Upper lobe of left lung (tissue), 6 donors: ENCODE data around the gene EXOC6B. TPM values are rescaled to one million over a fixed set of nuclear protein-coding genes. Genes with fewer than 3 reads are reported as not detected.
A peak's percentile ranks its signal among the peaks of the same experiment; 100 is the strongest.

Experiments
- ATAC-seq, 2 donors: fragments of 200-7000 bp; cut with Tn5 transposase; one replicate each; pipeline ENCODE4 v1.9.1; 2022; ENCODE audit warnings: mild to moderate bottlenecking in 2 of 2, moderate library complexity in 2 of 2; ENCODE audit not compliant: low FRiP score in 2 of 2
- DNase-seq, 2 donors: peaks; one replicate each; pipeline ENCODE4 v3.0.0-alpha.2; 2019 to 2020
- H3K27ac ChIP-seq, 4 donors: fragments of 200-600 bp; sonication (generic); one replicate each; pipeline ENCODE4 v1.5.1; 2016 to 2019
- H3K27me3 ChIP-seq, 4 donors: fragments of 200-600 bp; sonication (generic); one replicate each; pipeline ENCODE4 v1.5.1; 2017 to 2019
- H3K36me3 ChIP-seq, 4 donors: fragments of 200-600 bp; sonication (generic); one replicate each; pipeline ENCODE4 v1.5.1; 2016 to 2019
- H3K4me1 ChIP-seq, 4 donors: fragments of 200-600 bp; sonication (generic); one replicate each; pipeline ENCODE4 v1.5.1; 2018 to 2019
- H3K4me3 ChIP-seq, 4 donors: fragments of 200-600 bp; sonication (generic); one replicate each; pipeline ENCODE4 v1.5.1; 2017 to 2019; ENCODE audit warnings: mild to moderate bottlenecking in 2 of 4, moderate library complexity in 1 of 4
- H3K9me3 ChIP-seq, 4 donors: fragments of 200-600 bp; sonication (generic); one replicate each; pipeline ENCODE4 v1.5.1; 2018 to 2019
- CTCF ChIP-seq, 6 experiments: fragments of 450-650 bp in 4 of 6; fragments of 200-600 bp in 2 of 6; sonication (generic) in 2 of 6; IDR thresholded peaks; one replicate each; pipeline ENCODE4 v1.5.1; 2016 to 2019; ENCODE audit warnings: antibody characterized with exemption in 6 of 6
- EP300 ChIP-seq, 4 donors: sonication (generic); formaldehyde crosslinking; IDR thresholded peaks; one replicate each; pipeline ENCODE4 v1.5.1; 2017; ENCODE audit warnings: antibody characterized with exemption in 4 of 4, control low read depth in 2 of 4
- POLR2A ChIP-seq, 4 donors: fragments of 450-650 bp; IDR thresholded peaks; one replicate each; pipeline ENCODE4 v1.5.1; 2016 to 2017; ENCODE audit warnings: antibody characterized with exemption in 4 of 4, mild to moderate bottlenecking in 2 of 4
- POLR2AphosphoS5 ChIP-seq, 2 donors: sonication (generic); formaldehyde crosslinking; IDR thresholded peaks; one replicate each; pipeline ENCODE4 v1.5.1; 2017; ENCODE audit warnings: antibody characterized with exemption in 2 of 2
- WGBS, 2 donors: methylation state at CpG; one replicate each; pipeline ENCODE4 v1.1.5; 2017 to 2018; 5-methylcytosine and 5-hydroxymethylcytosine counted together
- total RNA-seq, 6 donors: library from RNA; depleted of rRNA in 4 of 6; stranded (reverse); fragments of >200 nt in 4 of 6; gene quantifications; one replicate each; pipeline versions ENCODE4 v1.1.0 to v1.2.1, GENCODE V29; 2016 to 2021
- donor health status: DM: no; HTN: no; CAD: no; lungs with moderate emphysema.
- donor health status: DM: no; HTN: yes; CAD: no; lungs with severe emphysema.

The EXOC6B gene
- total RNA-seq, 6 donors from 2014 or later, result 11.0 to 56.6 (median 24.0) TPM

- H3K36me3 ChIP-seq, result no peaks in the 10 kb centered on the region
- 90 to 100% methylated on average over 1 of the region's 1 CpG for WGBS, 2 donors
- no peak for ATAC-seq
These were observed 1.7 kb upstream of the EXOC6B start for GRCh38 chr2:72827487-72827886.

GRCh38 chr2:72826156-72826477 is 284 bp upstream of the EXOC6B start:
- H3K4me3 ChIP-seq, result peak overlapping the region in 3 of 4 donors; percentile 73 to 94 (median 88)
- 62 to 64% methylated on average over 10 of the region's 10 CpGs for WGBS, 2 donors
- H3K27me3 ChIP-seq, result no peaks in the 10 kb centered on the region

More at GRCh38 chr2:72827487-72827886, 1.7 kb upstream of the EXOC6B start:
- TF ChIP-seq POLR2AphosphoS5 (IDR thresholded peaks at IDR 0.05) (no peak), EP300 (IDR thresholded peaks at IDR 0.05) (no peak), CTCF (IDR thresholded peaks at IDR 0.05) (no peak), POLR2A (IDR thresholded peaks at IDR 0.05) (no peak)
- Histone ChIP-seq H3K4me3 (no peak overlapping the region), H3K4me1 (peaks cover 7 to 20% (median 15%) of the 10 kb centered on the region in 4 donors), H3K27me3 (no peaks in the 10 kb centered on the region), H3K9me3 (no peaks in the 10 kb centered on the region), H3K27ac (no peak overlapping the region)
- DNase-seq, result no peak

GRCh38 chr2:72824224-72824842 is 1.5 kb downstream of the EXOC6B start:
- 65 to 75% methylated on average over 4 of the region's 4 CpGs for WGBS, 2 donors
- Histone ChIP-seq H3K27me3 (no peaks in the 10 kb centered on the region), H3K36me3 (no peaks in the 10 kb centered on the region), H3K4me1 (peaks cover 7 to 20% (median 17%) of the 10 kb centered on the region in 4 donors), H3K27ac (no peak overlapping the region), H3K9me3 (no peaks in the 10 kb centered on the region), H3K4me3 (peak overlapping the region in 2 of 4 donors; percentile 88 to 94)
- no peak for ATAC-seq
- TF ChIP-seq EP300 (IDR thresholded peaks at IDR 0.05) (no peak), POLR2AphosphoS5 (IDR thresholded peaks at IDR 0.05) (no peak), CTCF (IDR thresholded peaks at IDR 0.05) (no peak), POLR2A (IDR thresholded peaks at IDR 0.05) (no peak)
- no peak for DNase-seq

More at GRCh38 chr2:72826156-72826477, 284 bp upstream of the EXOC6B start:
- TF ChIP-seq POLR2A (IDR thresholded peaks at IDR 0.05) (no peak), POLR2AphosphoS5 (IDR thresholded peaks at IDR 0.05) (no peak), EP300 (IDR thresholded peaks at IDR 0.05) (no peak), CTCF (IDR thresholded peaks at IDR 0.05) (no peak)
- Histone ChIP-seq H3K9me3 (no peaks in the 10 kb centered on the region), H3K36me3 (no peaks in the 10 kb centered on the region), H3K4me1 (peaks cover 7 to 20% (median 17%) of the 10 kb centered on the region in 4 donors), H3K27ac (no peak overlapping the region)
- ATAC-seq (no peak), DNase-seq (no peak)

- H3K4me1 ChIP-seq, result peaks cover 7 to 20% (median 17%) of the 10 kb centered on the region in 4 donors
These were observed 3.0 kb downstream of the EXOC6B start for GRCh38 chr2:72822794-72823193.

More at GRCh38 chr2:72822794-72823193, 3.0 kb downstream of the EXOC6B start:
- no peak for TF ChIP-seq POLR2A (IDR thresholded peaks at IDR 0.05)
- no peak for TF ChIP-seq CTCF (IDR thresholded peaks at IDR 0.05)
- no peak for TF ChIP-seq POLR2AphosphoS5 (IDR thresholded peaks at IDR 0.05)
- no peak for TF ChIP-seq EP300 (IDR thresholded peaks at IDR 0.05)
- no peak for DNase-seq
- no peaks in the 10 kb centered on the region for H3K36me3 ChIP-seq
- 92% methylated on average over 2 of the region's 2 CpGs for WGBS, 2 donors
- no peak overlapping the region for H3K4me3 ChIP-seq
- no peak for ATAC-seq
- no peaks in the 10 kb centered on the region for H3K27me3 ChIP-seq
- no peaks in the 10 kb centered on the region for H3K9me3 ChIP-seq
- no peak overlapping the region for H3K27ac ChIP-seq
